GM15510 (cell line): ENCODE measurements around the gene DNAJC28.

Source experiments
- POLR2A ChIP-seq: IDR thresholded peaks from 3 replicates; pipeline ENCODE4 v1.6.1; 2011; ENCODE audit warnings: borderline replicate concordance; ENCODE audit not compliant: insufficient read length; ENCODE audit errors: extremely low read depth

The DNAJC28 gene

DNA sequence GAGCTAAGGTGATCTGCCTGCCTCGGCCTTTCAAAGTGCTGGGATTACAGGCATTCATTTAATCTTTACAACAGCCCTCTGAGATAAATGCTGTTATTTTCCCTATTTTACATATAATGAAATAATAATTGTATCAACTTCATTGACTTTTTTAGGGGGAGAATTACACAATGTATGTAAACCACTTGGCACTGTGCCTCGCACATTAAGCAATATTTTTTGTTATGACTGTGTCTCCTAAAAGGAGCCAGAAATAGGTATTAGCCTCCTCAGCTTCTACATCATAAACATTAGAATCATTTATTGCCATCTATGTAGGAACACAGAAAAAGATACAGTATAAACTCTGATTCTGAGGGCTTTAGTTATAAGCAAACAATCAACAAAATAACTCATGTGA is 1.1 kb upstream of the DNAJC28 start:
- no peak for TF ChIP-seq POLR2A

DNA sequence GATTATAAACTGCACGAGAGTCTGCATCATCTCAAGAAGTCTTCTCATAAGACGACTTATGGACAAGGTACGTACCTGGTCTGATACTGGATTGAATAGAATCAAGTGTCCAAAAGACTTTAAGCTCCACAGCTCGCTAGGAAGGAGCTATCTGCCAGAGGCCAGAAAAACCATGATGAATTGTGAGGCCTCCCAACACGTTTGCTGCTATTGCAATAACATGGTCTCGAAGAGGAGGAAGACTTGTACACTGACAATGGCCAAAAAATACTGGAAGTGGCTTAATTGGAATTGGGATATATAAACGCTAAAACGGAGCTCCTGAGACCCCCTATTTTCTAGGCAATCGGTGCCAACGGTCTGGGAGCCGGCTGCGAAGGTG is 534 bp downstream of the DNAJC28 start:
- no peak for TF ChIP-seq POLR2A

GRCh38 chr21:33488936-33489335 is 2.6 kb downstream of the DNAJC28 start:
- no peak for TF ChIP-seq POLR2A

GRCh38 chr21:33487996-33488395 is 3.5 kb downstream of the DNAJC28 start:
- no peak for TF ChIP-seq POLR2A

- TF ChIP-seq POLR2A = no peak
Observed at GRCh38 chr21:33481314-33481943, 10.1 kb downstream of the DNAJC28 start.

DNA sequence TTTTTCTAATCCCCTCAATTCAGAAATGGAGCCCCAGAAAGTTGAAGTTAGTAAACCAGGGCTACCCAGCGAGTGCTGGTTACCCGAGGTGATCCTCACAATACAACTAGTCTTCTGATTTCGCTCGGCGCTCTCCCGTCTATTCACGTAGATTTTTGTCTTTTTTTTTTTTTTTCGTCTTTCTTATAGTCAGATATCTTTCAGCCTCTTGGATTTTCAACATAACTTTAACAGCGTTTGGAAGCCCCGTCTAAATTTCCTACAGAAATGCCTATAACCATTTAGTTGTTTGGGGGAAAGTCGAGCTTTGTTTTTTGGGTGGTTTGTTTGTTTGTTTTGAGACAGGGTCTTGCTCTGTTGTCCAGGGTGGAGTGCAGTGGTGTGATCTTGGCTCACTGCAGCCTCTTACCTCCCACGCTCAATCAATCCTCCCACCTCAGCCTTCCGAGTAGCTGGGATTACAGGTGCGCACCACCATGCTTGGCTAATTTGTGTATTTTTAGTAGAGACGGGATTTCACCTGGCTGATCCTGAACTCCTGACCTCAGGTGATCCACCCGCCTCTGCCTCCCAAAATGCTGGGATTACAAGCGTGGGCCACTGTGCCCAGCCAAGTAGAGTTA is 10.9 kb downstream of the DNAJC28 start:
- no peak for TF ChIP-seq POLR2A

DNA sequence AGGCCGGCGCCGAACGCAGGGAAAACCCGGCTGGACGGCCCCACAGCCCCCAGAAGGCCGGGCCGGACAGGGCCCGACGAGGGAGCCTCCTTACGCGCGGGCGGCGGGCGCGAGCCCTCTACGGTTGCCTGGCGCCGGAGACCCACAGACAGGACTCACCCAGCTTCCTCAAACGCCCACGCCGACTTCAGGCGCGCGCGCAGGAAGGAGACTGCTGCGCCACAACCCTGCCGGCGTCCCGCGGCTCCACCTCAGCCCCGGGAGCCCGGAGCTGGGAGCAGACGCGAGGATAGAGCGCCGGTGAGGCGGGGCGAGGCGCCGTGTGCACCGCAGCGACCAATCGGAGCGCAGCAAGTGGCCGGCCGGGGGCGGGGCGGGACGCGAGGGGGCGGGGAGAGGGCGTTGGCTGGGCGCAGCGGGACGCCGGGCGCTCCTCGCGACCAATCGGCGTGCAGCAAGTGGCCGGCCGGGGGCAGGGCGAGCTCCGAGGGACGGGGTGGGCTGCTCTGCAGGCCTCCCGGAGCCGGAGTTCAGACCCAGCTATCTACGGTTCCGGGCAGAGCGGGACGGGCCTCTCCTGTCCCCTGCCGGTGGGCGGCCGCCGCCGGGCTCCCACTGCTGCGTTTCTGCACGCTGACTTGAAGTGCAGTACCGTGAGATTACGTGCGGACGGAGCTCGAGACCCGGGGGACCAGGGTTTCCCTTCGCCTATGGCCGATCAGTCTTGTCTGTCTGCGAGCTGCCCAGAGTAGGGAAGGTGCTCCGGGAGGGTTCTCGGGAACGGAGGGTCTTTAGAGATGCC is 11.6 kb downstream of the DNAJC28 start, which contains the start of gene TMEM50B:
Gene TMEM50B (minus strand): TSS at position 296 of the 802 bp plus-strand sequence. CDS start 11,089 bp downstream, outside the sequence.
- peak; percentile 91 for TF ChIP-seq POLR2A

DNA sequence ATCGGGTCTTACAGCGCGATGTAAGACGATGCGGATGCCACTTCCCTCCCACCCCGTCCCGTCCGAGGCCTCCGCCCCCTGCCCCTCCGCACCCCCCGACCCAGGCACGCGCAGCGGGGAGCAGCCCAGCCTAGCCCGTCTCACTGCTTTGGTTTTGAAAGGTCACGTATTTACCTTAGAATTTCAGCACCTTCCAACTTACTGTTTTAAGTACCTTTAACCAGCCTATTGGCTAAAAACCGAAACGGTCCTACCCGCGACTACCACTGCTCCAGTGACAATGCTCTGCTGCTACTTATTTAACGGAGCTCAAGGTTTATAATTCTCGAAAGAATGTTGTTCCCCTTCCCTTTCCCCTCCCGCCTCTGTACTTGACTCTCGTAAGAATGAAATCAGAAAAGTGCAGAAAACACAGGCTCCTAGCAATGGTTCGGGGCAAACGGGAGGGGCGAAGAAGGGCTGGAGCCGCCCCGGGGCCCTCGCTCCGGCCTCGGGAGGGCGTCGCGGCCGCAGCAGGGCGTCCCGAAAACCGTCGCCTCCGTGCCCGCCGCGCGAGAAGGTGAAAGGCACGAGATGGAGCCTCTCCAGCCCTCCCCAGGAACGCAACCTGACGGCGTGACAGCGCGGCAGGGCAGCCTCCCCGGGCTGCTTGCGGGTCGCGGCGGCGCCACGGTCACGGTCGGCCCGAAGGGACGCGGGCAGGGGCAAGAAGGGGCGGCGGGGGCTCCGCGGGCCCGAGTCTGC is 12.4 kb downstream of the DNAJC28 start:
- TF ChIP-seq POLR2A = no peak

GRCh38 chr21:33478182-33478581 is 13.3 kb downstream of the DNAJC28 start:
- TF ChIP-seq POLR2A = no peak

- TF ChIP-seq POLR2A = no peak
Observed at GRCh38 chr21:33477066-33477465, 14.4 kb downstream of the DNAJC28 start.

DNA sequence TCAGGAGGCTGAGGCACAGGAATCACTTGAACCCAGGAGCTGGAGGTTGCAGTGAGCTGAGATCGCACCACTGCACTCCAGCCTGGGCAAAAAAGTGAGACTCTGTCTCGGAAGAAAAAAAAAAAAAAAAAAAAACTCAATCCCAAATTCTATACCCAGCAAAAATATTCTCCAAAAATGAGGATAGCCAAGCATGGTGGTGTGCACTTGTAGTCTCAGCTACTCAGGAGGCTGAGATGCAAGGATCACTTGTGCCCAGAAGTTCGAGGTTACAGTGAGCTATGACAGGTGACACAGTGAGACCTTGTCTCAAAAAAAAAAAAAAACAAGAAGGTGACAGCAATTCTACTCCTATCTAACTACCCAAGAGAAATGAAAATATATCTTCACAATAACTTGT is 18.2 kb downstream of the DNAJC28 start:
- TF ChIP-seq POLR2A = no peak

DNA sequence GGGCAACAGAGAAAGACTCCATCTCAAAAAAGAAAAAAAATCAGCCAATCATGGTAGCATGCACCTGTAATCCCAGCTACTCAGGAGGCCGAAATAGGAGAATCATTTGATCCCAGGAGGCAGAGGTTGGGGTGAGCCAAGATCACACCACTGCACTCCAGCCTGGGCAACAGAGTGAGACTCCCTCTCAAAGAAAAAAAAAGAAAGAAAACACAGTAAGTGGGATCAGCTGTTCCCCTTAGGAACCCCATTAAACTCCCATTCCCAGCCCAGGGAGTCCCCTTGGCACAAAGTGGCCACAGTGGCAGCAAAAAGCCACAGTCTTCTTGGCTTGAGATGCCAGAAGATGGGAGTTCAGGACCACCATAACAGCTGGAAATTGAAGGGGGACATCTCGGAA is 20.8 kb downstream of the DNAJC28 start:
- TF ChIP-seq POLR2A = no peak

GRCh38 chr21:33461538-33462250 is 29.8 kb downstream of the DNAJC28 start:
- TF ChIP-seq POLR2A = no peak

DNA sequence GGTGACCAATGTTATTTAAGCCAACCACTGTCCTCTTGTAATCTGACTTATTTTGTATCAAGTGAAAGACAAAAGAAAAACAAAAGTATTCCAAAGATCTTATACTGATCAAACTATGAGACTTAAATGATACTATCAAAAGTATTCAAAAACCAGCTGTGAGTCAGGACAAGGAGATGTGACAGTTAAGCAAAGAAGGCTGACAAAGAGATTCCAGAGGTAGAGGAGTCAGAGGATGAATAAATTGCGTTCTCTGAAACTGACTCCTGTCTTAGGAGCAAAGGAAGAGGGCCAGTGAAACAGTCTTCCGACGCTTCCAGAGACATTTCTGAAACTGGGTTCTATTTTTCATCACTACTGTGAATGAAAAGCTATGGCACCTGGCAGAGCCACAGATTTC is 32.7 kb downstream of the DNAJC28 start:
- no peak for TF ChIP-seq POLR2A
